SHP77 treated with DMSO at 0.1 percent for 48 hours (cell line): Measurements from ENCODE around the gene GUCY1B1.
"Not testable (repeated sequence)": the region's sequence is repeated elsewhere in the genome, so short reads cannot be mapped to it uniquely, and the experiment has no call there.

Source experiments
- DNase-seq: peaks from one replicate; lab custom pipeline; 2025; lab: John Stamatoyannopoulos, UW

Gene GUCY1B1

GRCh38 chr4:155762334-155762733 lies 3.5 kb downstream of the GUCY1B1 start:
- no peak for DNase-seq

- no peak for DNase-seq
Observed at GRCh38 chr4:155763551-155763950, 4.7 kb downstream of the GUCY1B1 start.

- no peak for DNase-seq
Observed at GRCh38 chr4:155765149-155765548, 6.3 kb downstream of the GUCY1B1 start.

- DNase-seq = no peak
Observed at GRCh38 chr4:155766622-155767021, 7.8 kb downstream of the GUCY1B1 start.

GRCh38 chr4:155768370-155768769 lies 9.5 kb downstream of the GUCY1B1 start:
- no peak for DNase-seq

- DNase-seq = no peak
Observed at GRCh38 chr4:155769090-155769489, 10.3 kb downstream of the GUCY1B1 start.

- no peak for DNase-seq
Observed at GRCh38 chr4:155772459-155773195, 13.8 kb downstream of the GUCY1B1 start.

GRCh38 chr4:155773196-155773800 lies 14.5 kb downstream of the GUCY1B1 start:
- no peak for DNase-seq

- no peak for DNase-seq
Observed at GRCh38 chr4:155774033-155774432, 15.2 kb downstream of the GUCY1B1 start.

GRCh38 chr4:155777971-155778735 lies 19.3 kb downstream of the GUCY1B1 start:
- DNase-seq = no peak

- DNase-seq = no peak
Observed at GRCh38 chr4:155780775-155781174, 22.0 kb downstream of the GUCY1B1 start.

GRCh38 chr4:155781249-155781831 lies 22.5 kb downstream of the GUCY1B1 start:
- no peak for DNase-seq

- DNase-seq = no peak
Observed at GRCh38 chr4:155784637-155785036, 25.8 kb downstream of the GUCY1B1 start.

GRCh38 chr4:155785828-155786227 lies 27.0 kb downstream of the GUCY1B1 start:
- no peak for DNase-seq

GRCh38 chr4:155787113-155787710 lies 28.4 kb downstream of the GUCY1B1 start:
- DNase-seq = no peak

GRCh38 chr4:155789391-155789790 lies 30.6 kb downstream of the GUCY1B1 start:
- DNase-seq = no peak

GRCh38 chr4:155789982-155790381 lies 31.2 kb downstream of the GUCY1B1 start:
- DNase-seq = no peak

GRCh38 chr4:155794589-155795236 lies 35.9 kb downstream of the GUCY1B1 start:
- DNase-seq = no peak

- no peak for DNase-seq
Observed at GRCh38 chr4:155795991-155796390, 37.2 kb downstream of the GUCY1B1 start.

- DNase-seq = not testable (repeated sequence)
Observed at GRCh38 chr4:155797581-155797980, 38.8 kb downstream of the GUCY1B1 start.

GRCh38 chr4:155799116-155799793 lies 40.4 kb downstream of the GUCY1B1 start:
- no peak for DNase-seq
